Activated CD4-positive, alpha-beta T cell treated with anti-CD3 and anti-CD28 coated beads for 24 hours (primary cell): Measurements from ENCODE around the gene DCC.

ENCODE experiments used
- DNase-seq, 2 donors: peaks; one replicate each; pipeline ENCODE4 v3.0.0-alpha.2; 2020; ENCODE audit warnings: low read depth in 2 of 2

Gene DCC

DNA sequence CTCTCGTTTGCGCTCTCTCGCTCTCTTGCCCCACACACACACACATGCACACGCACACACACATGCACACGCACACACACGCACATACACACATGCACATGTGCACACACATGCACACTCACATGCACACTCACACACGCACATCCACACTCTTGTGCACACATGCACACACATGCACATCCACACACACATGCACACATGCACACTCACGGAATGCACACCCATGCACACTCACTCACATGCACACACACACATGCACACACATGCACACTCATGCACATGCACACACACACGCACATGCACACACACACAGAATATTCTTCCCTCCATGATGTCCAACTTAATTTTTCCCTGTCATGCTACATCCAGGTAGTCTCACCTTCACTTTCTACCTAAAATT is 360.1 kb downstream of the DCC start:
- DNase-seq = no peak

DNA sequence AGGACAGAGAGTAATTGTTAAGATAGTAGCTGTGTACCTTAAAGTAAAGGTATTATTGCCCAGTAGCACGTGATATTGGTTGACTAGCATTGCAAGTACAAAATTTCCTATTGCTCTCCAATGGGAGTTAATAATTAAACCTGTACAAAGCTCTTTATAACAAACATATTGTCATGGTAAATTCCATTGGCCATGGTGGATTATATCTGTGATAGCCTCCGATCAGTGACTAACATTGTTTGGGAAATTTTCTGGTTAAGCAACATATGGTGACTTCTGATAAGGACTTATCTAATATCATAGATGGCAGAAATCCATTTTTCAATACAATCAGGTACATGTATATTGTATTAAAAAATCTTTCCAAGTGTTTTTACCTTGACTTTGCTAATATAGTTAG is 360.8 kb downstream of the DCC start:
- DNase-seq = no peak

DNA sequence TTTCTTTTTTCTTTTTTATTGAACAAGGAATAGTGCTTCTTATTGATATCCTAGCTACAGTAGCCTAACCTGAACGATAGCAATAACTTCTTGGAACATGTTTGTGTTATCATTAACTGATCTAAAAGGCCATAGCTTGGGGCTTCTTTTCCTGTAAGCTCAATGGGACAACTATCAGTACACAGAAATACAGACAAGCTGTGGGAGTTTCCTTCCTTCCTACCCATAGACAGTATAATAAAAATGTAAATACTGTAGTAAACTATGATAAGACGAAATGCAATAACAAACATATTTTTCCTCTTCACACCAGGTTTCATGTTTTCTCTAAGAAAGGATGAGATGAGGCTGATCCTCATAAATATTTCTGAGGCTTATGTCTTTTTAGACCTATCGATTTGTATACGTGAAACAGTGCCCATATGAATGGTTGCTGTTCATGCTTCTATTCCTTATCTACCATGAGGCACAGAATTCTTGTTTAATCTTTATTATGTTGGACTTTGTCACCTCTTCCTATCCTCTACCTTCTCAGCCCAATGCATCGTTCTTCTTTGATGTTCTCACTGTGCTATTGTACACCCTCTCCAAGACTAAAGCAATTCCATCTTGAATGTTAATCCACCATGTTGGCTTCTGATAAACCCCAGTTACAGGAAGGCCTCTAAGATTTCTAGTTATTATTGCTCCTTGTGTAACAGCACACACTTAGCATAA is 361.4 kb downstream of the DCC start:
- DNase-seq = no peak

DNA sequence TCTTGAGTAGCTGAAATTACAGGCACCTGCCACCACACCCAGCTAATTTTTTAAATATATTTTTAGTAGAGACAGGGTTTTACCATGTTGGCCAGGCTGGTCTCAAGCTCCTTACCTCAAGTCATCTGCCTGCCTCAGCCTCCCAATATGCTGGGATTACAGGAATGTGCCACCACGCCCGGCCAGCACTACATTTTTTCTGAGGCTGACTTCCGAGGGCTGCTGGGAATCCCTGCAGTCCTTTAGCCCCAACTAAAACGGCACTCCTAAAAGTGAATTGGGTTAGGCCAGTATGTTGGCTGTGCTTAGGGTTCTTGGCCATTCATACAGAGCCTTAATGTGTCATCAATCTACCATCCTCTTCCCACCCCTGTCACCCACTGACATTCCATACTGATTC is 375.4 kb downstream of the DCC start:
- DNase-seq = no peak

DNA sequence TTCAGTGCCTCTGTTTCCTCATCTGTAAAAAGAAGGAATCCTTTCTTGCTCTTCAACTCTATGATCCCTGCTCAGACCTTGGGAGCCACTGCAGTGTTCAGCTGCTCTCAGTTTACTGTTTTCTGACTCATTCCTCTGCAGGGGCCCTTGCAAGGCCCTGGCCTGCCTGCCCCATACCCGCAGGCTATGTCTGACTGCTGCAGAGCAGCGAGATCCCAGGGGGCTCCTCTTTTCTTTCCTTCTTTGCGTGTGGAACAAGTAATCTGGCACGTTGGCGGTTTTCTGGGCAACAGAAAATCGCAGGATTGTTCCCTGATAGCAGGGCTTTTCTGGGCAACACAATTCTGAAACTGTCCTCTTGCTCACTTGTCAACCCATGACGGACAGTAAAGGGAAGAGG is 376.0 kb downstream of the DCC start:
- DNase-seq = no peak

DNA sequence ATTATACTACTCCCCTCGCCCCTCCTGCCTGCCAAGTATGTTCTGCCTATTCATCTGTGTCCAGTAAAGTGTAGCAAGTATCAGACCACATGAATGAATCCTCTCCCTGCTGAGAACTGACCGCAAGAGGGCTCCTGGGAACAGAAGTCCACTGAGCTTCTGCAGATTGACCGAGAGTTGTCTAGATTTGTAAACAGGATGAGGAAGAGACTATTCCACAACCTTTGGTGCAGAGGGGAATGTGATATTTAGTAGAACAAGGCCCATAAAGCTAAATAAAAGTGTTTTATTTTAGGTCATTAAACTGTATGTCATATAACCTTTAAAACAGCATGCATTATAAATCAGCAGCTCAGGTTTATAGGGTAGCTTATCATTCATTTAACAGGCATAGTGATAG is 377.0 kb downstream of the DCC start:
- no peak for DNase-seq

DNA sequence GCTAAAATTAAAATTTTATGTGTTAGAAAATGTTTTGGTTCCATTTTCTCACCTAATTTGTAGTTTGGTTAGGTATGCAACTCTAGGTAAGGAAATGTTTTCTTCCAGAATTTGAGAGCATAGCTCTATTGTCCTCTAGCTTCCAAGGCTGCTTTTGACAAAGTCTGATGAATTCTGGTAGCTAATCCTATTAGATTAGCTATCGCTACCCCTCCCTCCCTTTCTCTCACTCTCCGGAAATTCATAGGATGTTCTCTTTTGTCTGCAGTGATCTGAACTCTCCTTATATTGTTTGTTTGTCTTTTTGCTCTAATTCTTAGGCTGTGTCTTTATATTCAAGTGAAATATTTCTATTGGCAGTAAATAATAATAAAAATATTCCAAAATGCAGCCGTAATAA is 382.9 kb downstream of the DCC start:
- no peak for DNase-seq

DNA sequence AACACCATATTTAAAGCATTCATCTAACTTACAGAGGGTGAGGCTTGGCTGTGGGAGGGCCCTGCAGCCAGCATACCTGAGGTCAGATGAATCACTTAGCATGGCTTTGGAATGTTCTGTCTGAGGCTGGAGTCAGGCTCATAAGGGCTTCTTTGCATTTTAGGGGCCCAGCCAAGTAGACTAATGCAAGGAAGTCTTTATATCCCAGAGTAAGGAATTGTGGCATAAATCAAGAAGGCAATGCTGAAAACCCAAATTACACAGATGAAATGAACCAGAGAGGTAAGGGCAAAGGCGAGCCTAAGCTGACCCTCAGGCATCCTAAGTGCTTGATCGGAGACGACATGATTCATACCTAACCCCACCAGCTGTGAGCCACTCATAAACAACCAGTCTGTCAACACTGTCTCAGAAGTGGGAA is 383.6 kb downstream of the DCC start:
- DNase-seq = no peak

DNA sequence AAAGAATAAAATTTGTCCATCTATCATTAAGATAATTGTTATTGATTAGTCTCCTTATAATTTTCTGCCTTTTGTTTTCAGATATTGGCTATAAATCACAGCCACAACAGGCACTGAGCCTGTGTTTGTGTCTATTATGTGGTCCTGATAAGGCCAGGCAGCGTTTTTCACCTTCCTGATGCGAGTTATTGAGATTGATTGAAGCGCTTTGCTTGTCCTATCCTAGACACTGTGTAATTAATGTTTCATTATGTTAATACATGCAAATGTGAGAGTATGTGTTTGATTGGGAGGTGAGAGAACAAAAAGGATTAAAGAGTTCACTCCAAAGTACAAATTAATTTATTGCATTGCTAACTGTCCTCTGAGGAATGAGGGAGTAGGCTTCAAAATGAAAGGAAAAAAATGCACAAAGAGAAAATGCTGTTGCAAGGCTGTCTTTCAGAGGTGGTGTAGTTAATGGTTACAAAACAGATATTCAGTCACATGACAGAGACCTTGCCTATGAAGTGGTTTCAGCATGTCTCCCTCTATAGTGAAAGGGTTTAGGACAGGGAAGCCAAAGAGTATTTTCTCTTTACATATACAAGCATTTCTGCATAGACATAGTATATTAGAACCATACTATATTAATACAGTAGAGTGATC is 391.1 kb downstream of the DCC start:
- no peak for DNase-seq

DNA sequence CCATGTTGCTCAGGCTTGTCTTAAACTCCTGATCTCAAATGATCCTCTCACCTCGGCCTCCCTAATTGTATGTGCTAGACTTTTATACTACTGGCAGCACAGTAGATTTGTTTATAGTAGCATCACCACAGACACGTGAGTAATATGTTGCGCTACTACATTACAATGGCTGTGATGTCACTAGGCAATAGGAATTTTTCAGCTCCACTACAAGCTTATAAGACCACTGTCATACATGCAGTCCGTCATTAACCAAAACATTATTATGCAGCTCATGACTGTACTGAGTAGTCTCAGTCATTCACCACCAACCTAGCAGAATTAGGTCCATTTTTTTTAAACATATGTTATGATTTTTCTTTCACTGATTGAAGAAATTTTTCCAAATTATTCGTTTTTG is 398.9 kb downstream of the DCC start:
- DNase-seq = no peak

DNA sequence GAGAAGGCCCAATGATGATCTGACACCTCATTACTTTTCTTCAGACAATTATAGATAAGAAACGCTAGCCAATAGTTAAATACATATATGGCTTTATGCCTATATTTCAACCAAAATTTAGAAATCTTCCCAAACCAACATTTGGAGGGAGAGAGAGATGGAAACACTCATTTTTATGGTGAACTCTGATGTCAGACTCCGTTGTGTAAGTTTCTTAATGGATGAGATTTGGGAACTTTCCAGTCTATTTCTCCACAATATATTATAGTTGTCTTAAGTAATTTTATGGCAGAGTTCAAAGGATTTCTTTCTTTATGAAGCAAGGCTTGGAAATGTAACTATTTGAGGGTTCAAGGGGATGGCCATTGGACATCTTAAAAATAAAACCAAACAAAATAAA is 407.0 kb downstream of the DCC start:
- no peak for DNase-seq

DNA sequence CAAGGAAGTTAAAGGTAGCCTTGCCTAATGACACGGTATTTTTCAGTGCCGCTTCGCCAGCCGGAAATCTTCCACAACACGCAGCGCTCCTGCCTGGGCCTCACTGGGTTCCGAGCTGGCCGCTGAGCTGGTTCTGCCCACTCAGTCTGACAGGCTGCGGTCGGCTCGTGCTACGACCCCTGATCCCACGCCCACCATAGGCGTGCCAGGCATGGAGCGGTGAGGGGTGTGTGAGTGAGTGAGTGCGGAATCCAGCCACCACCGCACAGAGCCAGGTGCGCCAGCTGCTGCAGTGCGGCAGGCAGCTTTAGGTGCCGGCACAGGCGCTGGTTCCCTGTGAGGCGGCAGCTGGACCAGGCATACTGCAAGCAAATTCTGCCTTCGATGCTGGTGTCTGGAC is 407.9 kb downstream of the DCC start:
- no peak for DNase-seq

DNA sequence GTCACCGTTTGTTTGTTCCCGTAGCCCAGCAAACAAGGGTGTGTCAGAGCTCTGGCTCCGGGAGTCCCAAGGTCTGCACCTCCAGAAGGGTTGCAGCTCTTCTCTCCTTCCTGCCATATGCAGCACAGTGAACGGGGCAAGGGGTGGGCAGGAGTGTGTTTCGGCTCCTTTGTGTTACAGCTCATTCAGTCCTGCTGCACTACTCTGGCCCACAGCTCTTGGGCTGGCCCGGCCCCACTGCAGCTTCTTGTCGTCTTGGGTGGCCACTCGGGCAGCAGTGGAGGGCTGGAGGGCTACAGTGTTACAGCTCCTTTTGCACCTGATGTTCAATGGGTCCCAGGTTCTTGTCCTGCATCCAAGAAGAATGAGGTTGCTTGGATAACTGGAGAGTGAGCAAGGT is 408.3 kb downstream of the DCC start:
- DNase-seq = no peak

DNA sequence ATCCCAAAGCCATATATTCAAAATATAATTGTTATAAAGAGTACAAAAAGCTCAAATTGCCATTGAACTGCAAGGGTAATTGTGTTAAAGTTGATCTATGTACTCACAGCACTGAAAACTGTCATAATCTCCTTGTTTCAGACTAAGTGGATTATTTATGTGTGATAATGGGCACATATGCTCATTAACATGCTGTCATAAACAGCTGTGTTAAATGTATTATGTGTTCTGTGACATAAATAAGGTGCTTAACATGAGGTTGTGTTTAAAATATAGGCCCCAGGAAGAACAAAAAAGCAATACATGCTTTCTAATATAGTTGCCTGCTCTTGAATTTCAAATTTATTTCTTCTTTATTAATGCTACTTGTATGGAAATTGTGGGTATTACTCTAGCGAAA is 409.5 kb downstream of the DCC start:
- DNase-seq = no peak

DNA sequence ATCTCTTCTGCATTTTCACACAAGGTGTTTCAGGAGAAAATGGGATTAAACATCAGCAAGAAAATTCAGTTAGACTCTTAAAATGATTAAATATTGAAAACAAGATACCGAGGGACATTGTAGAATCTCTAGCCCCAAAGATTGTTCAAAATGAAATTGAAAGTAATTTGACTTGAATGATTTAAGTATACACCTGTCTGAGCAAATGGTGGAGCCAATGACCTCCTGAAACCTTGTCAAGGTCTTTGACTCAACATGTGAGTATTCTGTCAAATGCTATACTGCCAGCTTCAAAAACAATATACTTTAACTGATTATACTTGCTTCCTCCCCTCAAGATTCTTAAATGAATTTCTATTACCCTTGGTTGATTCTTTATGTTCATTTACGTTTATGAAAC is 411.0 kb downstream of the DCC start:
- DNase-seq = no peak

DNA sequence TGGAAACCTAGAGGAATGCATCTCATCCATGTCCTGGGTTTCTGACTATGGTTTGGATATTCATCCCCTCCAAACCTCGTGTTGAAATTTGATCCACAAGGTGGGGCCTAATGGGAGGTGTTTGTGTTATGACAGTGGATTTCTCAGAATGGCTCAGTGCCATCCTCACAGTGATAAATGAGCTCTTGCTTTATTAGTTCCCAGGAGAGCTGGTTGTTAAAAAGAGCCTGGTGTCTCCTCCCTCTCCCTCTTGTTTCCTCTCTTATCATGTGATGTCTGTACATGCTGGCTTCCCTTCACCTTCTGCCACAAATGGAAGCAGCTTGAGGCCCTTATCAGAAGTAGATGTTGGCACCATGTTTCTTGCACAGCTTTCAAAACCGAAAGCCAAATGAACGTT is 424.3 kb downstream of the DCC start:
- no peak for DNase-seq

DNA sequence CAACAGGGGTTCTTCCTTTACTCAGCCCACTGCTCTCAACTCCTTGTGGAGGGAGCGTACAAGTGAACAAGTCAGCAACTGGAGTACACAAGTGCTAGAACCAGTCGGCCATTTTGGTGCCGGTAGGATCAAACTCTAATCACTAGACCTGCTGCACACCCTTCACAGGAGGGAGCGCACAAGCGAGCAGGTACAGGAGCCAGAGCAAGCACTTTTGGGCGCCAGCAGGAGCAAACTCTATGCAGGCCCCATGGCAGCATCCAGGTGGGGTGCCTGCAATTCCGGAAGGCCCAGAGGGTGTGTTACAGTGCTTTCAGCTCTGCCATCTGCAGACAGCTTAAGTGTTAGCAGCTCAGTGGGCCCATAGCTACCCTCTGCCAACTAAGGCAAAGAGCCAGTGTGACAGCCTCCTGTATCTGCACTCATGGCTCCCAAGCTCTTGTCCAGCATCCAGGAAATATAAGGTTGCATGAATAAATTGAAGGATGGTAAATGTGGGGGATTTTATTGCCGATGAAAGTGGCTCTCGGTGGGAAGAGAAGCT is 426.1 kb downstream of the DCC start:
- DNase-seq = no peak

DNA sequence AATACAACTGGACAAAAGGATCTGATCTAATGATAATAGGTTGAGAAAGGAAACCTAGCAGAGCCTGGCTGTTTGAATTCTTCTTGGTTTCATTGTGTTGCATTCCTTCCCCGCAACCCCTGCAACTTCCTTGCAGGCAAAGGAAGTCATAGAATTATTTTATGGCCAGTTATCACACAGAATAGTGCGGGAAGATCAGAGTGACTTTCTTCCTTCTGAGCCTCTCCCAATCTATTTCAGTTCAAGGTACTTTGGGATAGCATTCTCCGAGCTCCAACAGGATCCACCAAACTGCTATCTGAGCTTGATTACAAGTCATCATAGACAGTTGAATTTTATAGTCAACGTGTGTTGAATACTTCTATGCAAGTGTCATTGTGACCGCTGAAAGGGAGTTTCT is 441.1 kb downstream of the DCC start:
- no peak for DNase-seq

DNA sequence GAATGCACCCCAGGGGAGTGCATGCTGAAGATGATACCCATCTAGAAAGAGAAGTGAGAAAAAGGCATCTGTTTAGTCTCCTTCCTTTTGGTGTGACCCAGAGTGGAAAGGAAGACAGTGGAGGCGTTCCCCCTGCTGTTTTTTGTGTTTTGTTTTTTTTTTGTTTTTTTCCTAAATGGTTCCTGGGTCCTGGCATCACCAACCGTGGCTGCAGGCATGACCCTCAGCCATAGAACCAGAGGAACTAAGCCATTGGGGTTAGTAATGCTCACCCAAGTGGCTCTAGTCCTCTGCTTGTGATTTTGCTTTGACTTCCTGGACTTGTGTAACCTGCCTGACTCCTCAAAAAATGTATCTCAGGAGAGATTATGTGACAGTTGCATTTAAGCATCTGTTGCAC is 451.3 kb downstream of the DCC start:
- DNase-seq = no peak

DNA sequence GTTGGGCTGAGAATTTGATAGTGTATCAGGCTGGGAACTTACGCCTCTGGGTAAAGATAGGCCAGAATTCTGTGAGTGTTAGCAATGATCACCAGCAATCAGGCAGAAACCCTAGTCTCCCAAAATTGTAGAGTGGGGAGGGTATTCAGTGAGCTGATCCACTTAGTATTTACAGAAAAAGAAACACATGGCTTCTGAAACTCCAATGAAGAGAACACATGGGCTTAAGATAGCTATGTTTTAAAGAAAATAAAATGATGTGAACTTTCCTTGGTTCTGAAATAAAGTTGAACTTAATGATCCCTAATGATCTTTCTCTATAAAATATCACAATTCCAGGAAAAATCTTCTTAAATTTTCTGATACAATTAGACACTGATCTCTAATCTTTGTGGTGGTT is 472.8 kb downstream of the DCC start:
- no peak for DNase-seq

DNA sequence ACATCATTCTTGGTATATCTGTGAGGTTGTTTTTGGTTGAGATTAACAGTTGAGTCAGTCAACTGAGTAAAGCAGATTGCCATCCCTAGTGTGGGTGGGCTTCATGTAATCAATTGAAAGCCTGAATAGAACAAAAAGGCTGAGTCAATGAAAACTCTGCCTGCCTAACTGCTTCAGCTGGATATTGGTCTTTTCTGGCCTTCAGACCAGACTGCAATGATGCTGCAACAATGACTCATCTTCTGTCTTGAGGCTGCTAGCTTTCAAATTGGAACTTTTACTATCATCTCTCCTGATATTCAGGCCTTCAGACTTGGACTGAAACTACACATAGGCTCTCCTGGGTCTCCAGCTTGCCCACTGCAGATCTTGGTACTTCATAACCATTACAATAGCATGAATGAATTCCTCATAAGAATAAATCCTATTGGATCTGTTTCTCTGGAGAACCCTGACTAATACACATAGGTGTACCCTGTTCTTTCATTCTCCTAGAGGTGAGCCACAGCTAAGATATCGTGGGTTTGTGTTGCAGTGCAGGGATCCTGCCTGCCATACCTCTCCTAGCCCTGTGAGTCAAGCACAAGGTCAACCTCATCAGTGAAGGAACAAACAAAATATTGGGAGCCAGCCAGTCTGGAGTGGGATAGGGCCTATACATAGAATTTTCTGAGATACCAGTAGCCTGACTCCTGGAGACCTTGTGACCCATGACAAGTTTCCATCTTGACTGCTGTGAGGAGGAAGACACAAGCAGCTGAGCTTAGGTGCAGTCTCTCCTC is 473.8 kb downstream of the DCC start:
- no peak for DNase-seq

DNA sequence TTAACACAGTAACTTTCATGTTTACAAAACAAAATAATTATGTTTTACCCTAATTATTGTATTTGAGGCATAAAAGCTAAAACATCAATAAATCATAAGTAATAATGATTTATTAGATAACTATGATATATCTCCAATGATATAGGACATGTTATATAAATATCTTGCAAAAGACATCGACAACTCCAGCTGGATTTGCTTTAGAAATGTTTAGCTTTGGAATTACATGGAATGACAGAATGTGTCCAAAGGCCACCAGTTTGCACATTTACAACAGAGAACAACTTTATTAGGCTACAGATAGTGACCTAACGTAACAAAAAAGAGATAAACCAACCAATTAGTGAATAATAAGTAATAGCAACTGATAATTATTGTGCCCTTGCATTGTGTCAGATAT is 475.7 kb downstream of the DCC start:
- no peak for DNase-seq

DNA sequence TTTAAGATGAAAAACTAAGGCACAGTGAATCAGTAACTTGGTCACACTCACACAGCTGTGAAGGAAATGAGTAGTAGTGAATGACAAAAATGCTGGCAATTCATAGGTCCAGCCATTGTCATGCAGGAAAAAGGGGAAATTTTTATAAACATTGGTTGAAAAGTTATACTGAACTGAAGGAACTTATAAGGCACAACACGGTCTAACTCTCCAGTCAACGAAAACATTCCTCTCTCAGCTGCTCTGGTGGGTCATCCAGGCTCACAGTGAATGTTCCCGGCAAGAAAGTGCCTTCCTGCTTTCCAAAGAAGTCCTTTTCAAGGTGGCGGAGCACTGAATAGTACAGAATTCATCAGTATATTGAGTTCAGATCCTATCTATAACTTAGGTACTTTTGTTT is 476.1 kb downstream of the DCC start:
- DNase-seq = no peak
